ENCODE measurements around the gene KSR1. TPM values are rescaled to one million over a fixed set of nuclear protein-coding genes. Genes with fewer than 3 reads are reported as not detected.

KSR1 gene
- total and polyA plus RNA-seq, 12 donors = 16.0 to 50.4 (median 38.5) TPM

- H3K9me3 ChIP-seq (replicated peaks in 1 of 3) = no peaks in the 10 kb centered on the region
- H3K4me1 ChIP-seq (replicated peaks in 1 of 2) = peaks cover 9 to 38% of the 10 kb centered on the region in 2 donors
- WGBS, 4 donors = 39 to 56% (median 47%) methylated on average over 5 to 6 of the region's 6 CpGs
- H3K27ac ChIP-seq = peak overlapping the region in 2 of 5 donors; percentile 5 to 34
- H3K4me3 ChIP-seq = no peak overlapping the region
- TF ChIP-seq CTCF (IDR thresholded peaks at IDR 0.05) = no peak
- no peak for TF ChIP-seq POLR2A (IDR thresholded peaks at IDR 0.05)
- DNase-seq = peak in 4 of 7 donors; percentile 34 to 56 (median 50)
- intact Hi-C loops (cut with DNase I) = no loop called here
- H3K36me3 ChIP-seq (replicated peaks in 1 of 2) = no peaks in the 10 kb centered on the region
- no peaks in the 10 kb centered on the region for H3K27me3 ChIP-seq
Observed at GRCh38 chr17:27460196-27460725, 4.0 kb downstream of the KSR1 start.

GRCh38 chr17:27461192-27461859, 5.1 kb downstream of the KSR1 start:
- H3K36me3 ChIP-seq (replicated peaks in 1 of 2) = no peaks in the 10 kb centered on the region
- no peaks in the 10 kb centered on the region for H3K27me3 ChIP-seq
- intact Hi-C loops (cut with DNase I) = no loop called here
- no peak overlapping the region for H3K27ac ChIP-seq
- no peaks in the 10 kb centered on the region for H3K9me3 ChIP-seq (replicated peaks in 1 of 3)
- peaks cover 9 to 38% of the 10 kb centered on the region in 2 donors for H3K4me1 ChIP-seq (replicated peaks in 1 of 2)
- 70 to 81% (median 79%) methylated on average over 8 to 10 of the region's 10 CpGs for WGBS, 4 donors
- TF ChIP-seq POLR2A (IDR thresholded peaks at IDR 0.05) (no peak), CTCF (IDR thresholded peaks at IDR 0.05) (no peak)
- no peak for DNase-seq
- H3K4me3 ChIP-seq = no peak overlapping the region

GRCh38 chr17:27462149-27462548, 5.9 kb downstream of the KSR1 start:
- H3K36me3 ChIP-seq (replicated peaks in 1 of 2) = no peaks in the 10 kb centered on the region
- H3K27me3 ChIP-seq = no peaks in the 10 kb centered on the region
- no peaks in the 10 kb centered on the region for H3K9me3 ChIP-seq (replicated peaks in 1 of 3)
- WGBS, 4 donors = 76 to 97% (median 92%) methylated on average over 6 of the region's 6 CpGs
- no peak overlapping the region for H3K27ac ChIP-seq
- no peak for TF ChIP-seq POLR2A (IDR thresholded peaks at IDR 0.05)
- TF ChIP-seq CTCF (IDR thresholded peaks at IDR 0.05) = no peak
- DNase-seq = no peak
- no peak overlapping the region for H3K4me3 ChIP-seq
- peaks cover 7 to 38% of the 10 kb centered on the region in 2 donors for H3K4me1 ChIP-seq (replicated peaks in 1 of 2)
- intact Hi-C loops (cut with DNase I) = no loop called here

- Histone ChIP-seq H3K9me3 (replicated peaks in 1 of 3) (no peaks in the 10 kb centered on the region), H3K27me3 (no peaks in the 10 kb centered on the region), H3K27ac (no peak overlapping the region), H3K4me1 (replicated peaks in 1 of 2) (peaks cover 1 to 32% of the 10 kb centered on the region in 2 donors), H3K4me3 (no peak overlapping the region), H3K36me3 (replicated peaks in 1 of 2) (no peaks in the 10 kb centered on the region)
- WGBS, 4 donors = 94 to 96% (median 95%) methylated on average over 3 of the region's 3 CpGs
- TF ChIP-seq CTCF (IDR thresholded peaks at IDR 0.05) (no peak), POLR2A (IDR thresholded peaks at IDR 0.05) (no peak)
- intact Hi-C loops (cut with DNase I) = no loop called here
- DNase-seq = no peak
Observed at GRCh38 chr17:27462714-27463113, 6.5 kb downstream of the KSR1 start.
